IPS-18c (cell line): ENCODE measurements around the gene MYCT1.

Experiments used
- H3K4me3 ChIP-seq: 2 replicates; pipeline ENCODE4 v1.7.0; 2013; ENCODE audit warnings: low read depth, mild to moderate bottlenecking, low read length, moderate library complexity; ENCODE audit not compliant: insufficient read depth
- H3K9me3 ChIP-seq: one replicate; pipeline ENCODE4 v1.6.1; 2013; ENCODE audit warnings: mild to moderate bottlenecking, low read length, moderate library complexity; ENCODE audit not compliant: control insufficient read depth, insufficient read depth

The MYCT1 gene

DNA sequence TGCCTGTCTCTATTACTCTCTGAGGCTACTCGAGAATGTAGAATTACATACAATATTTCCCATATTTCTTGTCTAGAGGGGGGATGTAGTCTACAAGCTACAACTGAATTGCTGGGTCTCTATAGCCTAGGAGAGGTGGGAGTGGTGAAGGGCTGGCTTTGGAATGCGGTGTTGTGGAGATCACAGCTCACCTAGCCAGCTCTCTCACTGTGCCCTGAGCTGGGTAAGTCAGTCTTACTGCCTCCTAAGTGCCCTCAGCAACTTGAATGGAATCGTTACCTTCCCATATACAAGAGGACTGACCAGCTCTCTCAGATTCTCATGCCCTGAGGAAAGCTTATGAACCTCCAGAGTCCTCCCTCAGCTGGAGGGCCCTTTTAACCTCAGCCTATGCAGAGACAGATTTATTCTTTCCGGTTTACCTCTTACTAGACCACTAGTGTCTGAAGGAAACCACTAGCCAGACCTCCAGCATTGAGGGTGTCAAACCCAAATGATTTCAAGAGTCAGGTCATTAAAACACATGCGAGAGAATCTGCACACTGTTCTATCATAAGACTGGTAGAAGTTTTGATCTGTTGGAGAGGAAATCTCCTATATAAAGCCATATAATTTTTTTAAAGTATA, 73.5 kb downstream of the MYCT1 start:
- Histone ChIP-seq H3K4me3 (no peak overlapping the region), H3K9me3 (no peaks in the 10 kb centered on the region)
